ENCODE data around the gene RXFP1.

RXFP1 gene

DNA sequence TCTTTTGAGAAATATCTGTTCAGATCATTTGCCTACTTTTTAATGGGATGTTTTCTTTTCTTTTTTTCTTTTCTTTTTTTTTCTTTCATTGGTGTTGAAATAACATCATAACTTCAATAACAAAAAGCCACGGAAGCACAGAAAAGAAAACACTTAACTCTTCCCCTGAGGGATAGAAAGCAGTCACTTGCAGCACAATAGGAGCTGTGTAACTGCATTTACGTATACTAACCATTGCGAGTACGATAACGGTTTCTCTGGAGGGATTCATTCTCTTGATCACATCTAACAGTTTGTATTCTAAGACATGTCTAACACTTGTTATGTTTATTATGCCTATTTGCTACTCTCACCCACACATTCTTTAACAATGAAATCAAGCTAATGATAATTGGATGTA lies 122.7 kb downstream of the RXFP1 start:
- Histone ChIP-seq H3K9ac (ENCODE audit: low read depth, low read length) (no peak overlapping the region), H3K4me3 (ENCODE audit: low read depth in 1 of 2, low read length in 2 of 2) (no peak overlapping the region), H3K27me3 (ENCODE audit: insufficient read depth, low read length, poor library complexity) (no peaks in the 10 kb centered on the region), H3K9me3 (ENCODE audit: insufficient read depth, low read length, severe bottlenecking) (no peaks in the 10 kb centered on the region), H3K27ac (ENCODE audit: low read length) (no peak overlapping the region), H3K4me2 (ENCODE audit: insufficient read depth, low read length) (no peak overlapping the region), H3K4me1 (ENCODE audit: insufficient read depth, low read length) (no peaks in the 10 kb centered on the region), H4K20me1 (ENCODE audit: insufficient read depth, low read length) (no peaks in the 10 kb centered on the region), H3K79me2 (ENCODE audit: insufficient read depth, low read length) (no peaks in the 10 kb centered on the region), H3K36me3 (ENCODE audit: insufficient read depth, low read length) (no peaks in the 10 kb centered on the region), H2AFZ (ENCODE audit: low read depth, low read length) (no peak overlapping the region)
- no peak for TF ChIP-seq EZH2 (IDR thresholded peaks at IDR 0.05; ENCODE audit: borderline replicate concordance, low read depth, low read length, severe bottlenecking)
- TF ChIP-seq, protein P1, sequence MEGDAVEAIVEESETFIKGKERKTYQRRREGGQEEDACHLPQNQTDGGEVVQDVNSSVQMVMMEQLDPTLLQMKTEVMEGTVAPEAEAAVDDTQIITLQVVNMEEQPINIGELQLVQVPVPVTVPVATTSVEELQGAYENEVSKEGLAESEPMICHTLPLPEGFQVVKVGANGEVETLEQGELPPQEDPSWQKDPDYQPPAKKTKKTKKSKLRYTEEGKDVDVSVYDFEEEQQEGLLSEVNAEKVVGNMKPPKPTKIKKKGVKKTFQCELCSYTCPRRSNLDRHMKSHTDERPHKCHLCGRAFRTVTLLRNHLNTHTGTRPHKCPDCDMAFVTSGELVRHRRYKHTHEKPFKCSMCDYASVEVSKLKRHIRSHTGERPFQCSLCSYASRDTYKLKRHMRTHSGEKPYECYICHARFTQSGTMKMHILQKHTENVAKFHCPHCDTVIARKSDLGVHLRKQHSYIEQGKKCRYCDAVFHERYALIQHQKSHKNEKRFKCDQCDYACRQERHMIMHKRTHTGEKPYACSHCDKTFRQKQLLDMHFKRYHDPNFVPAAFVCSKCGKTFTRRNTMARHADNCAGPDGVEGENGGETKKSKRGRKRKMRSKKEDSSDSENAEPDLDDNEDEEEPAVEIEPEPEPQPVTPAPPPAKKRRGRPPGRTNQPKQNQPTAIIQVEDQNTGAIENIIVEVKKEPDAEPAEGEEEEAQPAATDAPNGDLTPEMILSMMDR (IDR thresholded peaks at IDR 0.05; ENCODE audit: borderline replicate concordance, extremely low read depth, low read length, poor library complexity, severe bottlenecking) = no peak
- DNase-seq (no peak), ATAC-seq (ENCODE audit: insufficient read depth, low read depth) (no peak)

DNA sequence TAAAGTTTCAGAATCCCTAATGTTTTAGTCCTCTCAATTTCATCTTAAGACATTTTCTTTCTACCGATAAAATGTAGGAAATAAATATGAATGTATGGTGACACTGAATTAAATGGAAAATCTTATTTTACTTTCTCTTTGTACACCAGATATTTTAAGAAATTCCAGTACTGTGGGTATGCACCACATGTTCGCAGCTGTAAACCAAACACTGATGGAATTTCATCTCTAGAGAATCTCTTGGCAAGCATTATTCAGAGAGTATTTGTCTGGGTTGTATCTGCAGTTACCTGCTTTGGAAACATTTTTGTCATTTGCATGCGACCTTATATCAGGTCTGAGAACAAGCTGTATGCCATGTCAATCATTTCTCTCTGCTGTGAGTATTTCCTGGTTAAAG lies 123.1 kb downstream of the RXFP1 start:
- Histone ChIP-seq H4K20me1 (ENCODE audit: insufficient read depth, low read length) (no peaks in the 10 kb centered on the region), H3K27ac (ENCODE audit: low read length) (no peak overlapping the region), H3K4me3 (ENCODE audit: low read depth in 1 of 2, low read length in 2 of 2) (no peak overlapping the region), H3K9me3 (ENCODE audit: insufficient read depth, low read length, severe bottlenecking) (no peaks in the 10 kb centered on the region), H3K4me2 (ENCODE audit: insufficient read depth, low read length) (no peak overlapping the region), H3K27me3 (ENCODE audit: insufficient read depth, low read length, poor library complexity) (no peaks in the 10 kb centered on the region), H3K4me1 (ENCODE audit: insufficient read depth, low read length) (no peaks in the 10 kb centered on the region), H3K36me3 (ENCODE audit: insufficient read depth, low read length) (no peaks in the 10 kb centered on the region), H3K79me2 (ENCODE audit: insufficient read depth, low read length) (no peaks in the 10 kb centered on the region), H3K9ac (ENCODE audit: low read depth, low read length) (no peak overlapping the region), H2AFZ (ENCODE audit: low read depth, low read length) (no peak overlapping the region)
- TF ChIP-seq, protein P1 (IDR thresholded peaks at IDR 0.05; ENCODE audit: borderline replicate concordance, extremely low read depth, low read length, poor library complexity, severe bottlenecking) = no peak
- TF ChIP-seq EZH2 (IDR thresholded peaks at IDR 0.05; ENCODE audit: borderline replicate concordance, low read depth, low read length, severe bottlenecking) = no peak
- DNase-seq (no peak), ATAC-seq (ENCODE audit: insufficient read depth, low read depth) (no peak)

DNA sequence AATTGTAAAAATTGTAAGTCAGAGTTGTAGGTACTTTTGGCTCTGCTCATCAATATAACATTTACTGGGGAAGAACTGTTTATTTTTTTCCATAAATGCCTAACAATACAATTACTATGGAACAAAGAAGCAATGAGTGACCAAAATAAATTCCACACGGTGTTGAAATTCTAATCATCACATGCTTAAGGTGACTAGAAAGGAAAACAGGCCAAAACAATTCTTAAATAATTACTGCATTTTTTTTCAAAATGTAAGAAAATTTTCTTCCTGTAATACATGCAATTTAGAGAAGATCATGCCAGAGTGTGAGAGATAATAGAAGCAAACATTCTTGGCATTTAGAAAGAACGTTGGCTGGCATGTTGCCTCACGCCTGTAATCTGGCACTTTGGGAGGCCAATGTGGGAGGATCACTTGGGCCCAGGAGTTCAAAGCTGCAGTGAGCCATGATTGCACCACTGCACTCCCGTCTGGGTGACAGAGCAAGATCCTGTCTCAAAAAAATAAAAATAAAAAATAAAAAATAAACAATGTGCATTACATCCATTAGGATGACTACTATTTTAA lies 127.5 kb downstream of the RXFP1 start:
- Histone ChIP-seq H3K27ac (ENCODE audit: low read length) (no peak overlapping the region), H3K36me3 (ENCODE audit: insufficient read depth, low read length) (no peaks in the 10 kb centered on the region), H3K27me3 (ENCODE audit: insufficient read depth, low read length, poor library complexity) (no peaks in the 10 kb centered on the region), H3K79me2 (ENCODE audit: insufficient read depth, low read length) (no peaks in the 10 kb centered on the region), H3K9ac (ENCODE audit: low read depth, low read length) (no peak overlapping the region), H3K4me3 (ENCODE audit: low read depth in 1 of 2, low read length in 2 of 2) (no peak overlapping the region), H3K4me2 (ENCODE audit: insufficient read depth, low read length) (no peak overlapping the region), H3K9me3 (ENCODE audit: insufficient read depth, low read length, severe bottlenecking) (no peaks in the 10 kb centered on the region), H2AFZ (ENCODE audit: low read depth, low read length) (no peak overlapping the region), H3K4me1 (ENCODE audit: insufficient read depth, low read length) (peaks cover 4% of the 10 kb centered on the region; the same call in 1 of the 2 replicates), H4K20me1 (ENCODE audit: insufficient read depth, low read length) (no peaks in the 10 kb centered on the region)
- DNase-seq = no peak
- TF ChIP-seq, protein P1 (IDR thresholded peaks at IDR 0.05; ENCODE audit: borderline replicate concordance, extremely low read depth, low read length, poor library complexity, severe bottlenecking) = no peak
- no peak for TF ChIP-seq EZH2 (IDR thresholded peaks at IDR 0.05; ENCODE audit: borderline replicate concordance, low read depth, low read length, severe bottlenecking)
- ATAC-seq (ENCODE audit: insufficient read depth, low read depth) = no peak

All from DND-41 (cell line).